Keratinocyte (primary cell): Measurements from ENCODE around the gene UNK.

Experiments used
- EZH2 ChIP-seq: IDR thresholded peaks from one replicate; pipeline ENCODE4 v1.6.1; 2012; ENCODE audit warnings: inconsistent platforms, mild to moderate bottlenecking, low read length, moderate library complexity
- TF ChIP-seq, protein P1 (sequence below), 3 experiments: IDR thresholded peaks in 1 of 3; conservative IDR thresholded peaks in 1 of 3; optimal IDR thresholded peaks in 1 of 3; 2 replicates in 2 of 3; 3 replicates in 1 of 3; pipeline versions ENCODE3 to v1.5.1; 2011; ENCODE audit warnings: low read length in 3 of 3, mild to moderate bottlenecking in 3 of 3, moderate library complexity in 2 of 3, control low read depth in 1 of 3, inconsistent platforms in 1 of 3; ENCODE audit not compliant: insufficient read depth in 2 of 3; ENCODE audit errors: extremely low read depth in 1 of 3

- TF ChIP-seq, protein P1, sequence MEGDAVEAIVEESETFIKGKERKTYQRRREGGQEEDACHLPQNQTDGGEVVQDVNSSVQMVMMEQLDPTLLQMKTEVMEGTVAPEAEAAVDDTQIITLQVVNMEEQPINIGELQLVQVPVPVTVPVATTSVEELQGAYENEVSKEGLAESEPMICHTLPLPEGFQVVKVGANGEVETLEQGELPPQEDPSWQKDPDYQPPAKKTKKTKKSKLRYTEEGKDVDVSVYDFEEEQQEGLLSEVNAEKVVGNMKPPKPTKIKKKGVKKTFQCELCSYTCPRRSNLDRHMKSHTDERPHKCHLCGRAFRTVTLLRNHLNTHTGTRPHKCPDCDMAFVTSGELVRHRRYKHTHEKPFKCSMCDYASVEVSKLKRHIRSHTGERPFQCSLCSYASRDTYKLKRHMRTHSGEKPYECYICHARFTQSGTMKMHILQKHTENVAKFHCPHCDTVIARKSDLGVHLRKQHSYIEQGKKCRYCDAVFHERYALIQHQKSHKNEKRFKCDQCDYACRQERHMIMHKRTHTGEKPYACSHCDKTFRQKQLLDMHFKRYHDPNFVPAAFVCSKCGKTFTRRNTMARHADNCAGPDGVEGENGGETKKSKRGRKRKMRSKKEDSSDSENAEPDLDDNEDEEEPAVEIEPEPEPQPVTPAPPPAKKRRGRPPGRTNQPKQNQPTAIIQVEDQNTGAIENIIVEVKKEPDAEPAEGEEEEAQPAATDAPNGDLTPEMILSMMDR (optimal IDR thresholded peaks at IDR 0.05 in 1 of 3, IDR thresholded peaks at IDR 0.05 in 1 of 3, conservative IDR thresholded peaks at IDR 0.05 in 1 of 3; ENCODE audit: extremely low read depth in 1 of 3, insufficient read depth in 2 of 3, low read length in 3 of 3) = no peak
- TF ChIP-seq EZH2 = no peak
Measured at GRCh38 chr17:75845933-75846691, 61.5 kb downstream of the UNK start.
